GM18526 (cell line): Measurements from ENCODE around the gene CLCNKB.

Experiments
- POLR2A ChIP-seq: IDR thresholded peaks from 3 replicates; pipeline ENCODE4 v1.6.1; 2011; ENCODE audit not compliant: insufficient read length; ENCODE audit errors: extremely low read depth

Gene CLCNKB

GRCh38 chr1:16071614-16072013 lies 28.0 kb downstream of the CLCNKB start:
- no peak for TF ChIP-seq POLR2A

GRCh38 chr1:16072095-16072494 lies 28.5 kb downstream of the CLCNKB start:
- TF ChIP-seq POLR2A: no peak

- no peak for TF ChIP-seq POLR2A
Measured at GRCh38 chr1:16072616-16073484, 29.3 kb downstream of the CLCNKB start.

GRCh38 chr1:16073490-16074119 lies 30.0 kb downstream of the CLCNKB start, which contains the start of gene FAM131C:
TSS of gene FAM131C (minus strand) at chr1:16073651. CDS start at chr1:16073442, 209 bp downstream.
- no peak for TF ChIP-seq POLR2A

- no peak for TF ChIP-seq POLR2A
Measured at GRCh38 chr1:16074217-16074616, 30.6 kb downstream of the CLCNKB start.

GRCh38 chr1:16075337-16076030 lies 31.9 kb downstream of the CLCNKB start:
- TF ChIP-seq POLR2A: no peak

GRCh38 chr1:16076031-16076864 lies 32.7 kb downstream of the CLCNKB start:
- TF ChIP-seq POLR2A: no peak

- no peak for TF ChIP-seq POLR2A
Measured at GRCh38 chr1:16076865-16077238, 33.3 kb downstream of the CLCNKB start.

- no peak for TF ChIP-seq POLR2A
Measured at GRCh38 chr1:16077406-16078245, 34.0 kb downstream of the CLCNKB start.

- TF ChIP-seq POLR2A: no peak
Measured at GRCh38 chr1:16078925-16079656, 35.5 kb downstream of the CLCNKB start.

GRCh38 chr1:16080422-16081150 lies 37.0 kb downstream of the CLCNKB start:
- TF ChIP-seq POLR2A: no peak

- TF ChIP-seq POLR2A: no peak
Measured at GRCh38 chr1:16081636-16082035, 38.1 kb downstream of the CLCNKB start.
